ENCODE data around the gene DLD.

The DLD gene

DNA sequence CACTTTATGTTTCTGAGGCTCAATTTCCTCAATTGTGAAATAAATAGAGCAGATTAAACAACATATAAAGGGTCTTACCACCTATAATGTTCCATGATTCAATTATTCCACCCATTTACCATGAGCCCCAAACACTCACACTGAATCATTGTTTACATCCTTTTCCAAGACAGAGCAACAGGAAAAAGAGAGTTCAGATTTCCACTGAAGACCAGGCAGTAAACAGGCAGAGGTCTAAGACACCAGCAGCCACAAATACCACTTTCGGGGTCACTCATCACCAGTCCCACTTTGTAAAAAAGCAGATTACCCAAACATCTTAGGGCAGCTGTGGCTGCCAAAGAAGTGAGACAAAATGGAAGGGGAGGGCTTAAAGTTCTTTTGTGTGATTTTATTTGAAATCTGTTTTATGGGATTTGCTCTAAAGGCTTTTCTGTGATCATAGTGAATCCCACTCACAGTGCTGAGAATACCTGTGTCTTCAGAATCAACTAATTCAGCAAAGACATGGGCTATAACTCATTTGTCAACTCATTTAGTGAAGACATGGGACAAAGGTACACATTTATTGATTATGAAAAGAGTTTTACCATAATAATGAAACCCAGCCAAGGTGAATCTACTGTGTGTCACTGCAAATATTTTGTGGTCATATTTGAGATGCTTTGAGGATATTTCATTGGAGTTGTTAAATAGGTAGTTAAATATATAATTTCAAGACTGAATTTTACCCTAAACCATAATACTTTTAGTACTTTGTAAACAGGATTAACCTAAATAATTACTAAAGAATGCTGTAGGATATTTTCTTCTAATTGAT lies 24.8 kb upstream of the DLD start:
- H3K14ac ChIP-seq (ENCODE audit: low read length in 2 of 2), result no peak overlapping the region
- WGBS, result no CpG with 5 or more reads among the region's 1 CpG
- no peaks in the 10 kb centered on the region for H3K9me3 ChIP-seq (ENCODE audit: control insufficient read depth, low read length)
- H3K4me3 ChIP-seq (ENCODE audit: insufficient read depth in 1 of 2, low read depth in 1 of 2, low read length in 2 of 2), result no peak overlapping the region
- peaks cover 2% of the 10 kb centered on the region for H3K4me1 ChIP-seq (ENCODE audit: control insufficient read depth, insufficient read depth, low read depth, low read length)
- DNase-seq, result peak; percentile 22
- H2AFZ ChIP-seq (ENCODE audit: low read depth, low read length), result no peak overlapping the region
- H2AK5ac ChIP-seq (ENCODE audit: low read length, severe bottlenecking), result no peak overlapping the region
- H3K27me3 ChIP-seq (ENCODE audit: control insufficient read depth in 1 of 2, insufficient read depth in 1 of 2, low read length in 2 of 2), result peaks cover 4 to 6% of the 10 kb centered on the region in 2 experiments
- no peak overlapping the region for H3K9ac ChIP-seq (ENCODE audit: low read length)
- H2BK15ac ChIP-seq (ENCODE audit: low read depth, poor library complexity, severe bottlenecking), result no peak overlapping the region
- H2BK5ac ChIP-seq (ENCODE audit: low read depth, low read length, poor library complexity, severe bottlenecking), result no peak overlapping the region
- H3K36me3 ChIP-seq (ENCODE audit: control insufficient read depth in 1 of 2, insufficient read depth in 2 of 2, low read depth in 1 of 2, low read length in 2 of 2), result no peaks in the 10 kb centered on the region
- no peak overlapping the region for H3K18ac ChIP-seq (ENCODE audit: low read depth in 1 of 2, low read length in 2 of 2)
- no peaks in the 10 kb centered on the region for H3K79me1 ChIP-seq (replicated peaks; ENCODE audit: low read length, poor library complexity, severe bottlenecking)
- H3K4me2 ChIP-seq (ENCODE audit: low read length, poor library complexity, severe bottlenecking), result no peak overlapping the region
- no peak overlapping the region for H4K91ac ChIP-seq (ENCODE audit: low read length)
- H3K27ac ChIP-seq (ENCODE audit: low read length, poor library complexity, severe bottlenecking), result no peak overlapping the region
- no peak overlapping the region for H2BK120ac ChIP-seq (ENCODE audit: low read depth, low read length)
- no peak overlapping the region for H3K4ac ChIP-seq (ENCODE audit: low read depth in 1 of 2, low read length in 2 of 2)
- no peak overlapping the region for H3K23ac ChIP-seq (ENCODE audit: low read length in 2 of 2)
- H4K8ac ChIP-seq (ENCODE audit: low read length), result no peak overlapping the region
- H2BK12ac ChIP-seq (ENCODE audit: low read length in 2 of 2), result no peak overlapping the region

DNA sequence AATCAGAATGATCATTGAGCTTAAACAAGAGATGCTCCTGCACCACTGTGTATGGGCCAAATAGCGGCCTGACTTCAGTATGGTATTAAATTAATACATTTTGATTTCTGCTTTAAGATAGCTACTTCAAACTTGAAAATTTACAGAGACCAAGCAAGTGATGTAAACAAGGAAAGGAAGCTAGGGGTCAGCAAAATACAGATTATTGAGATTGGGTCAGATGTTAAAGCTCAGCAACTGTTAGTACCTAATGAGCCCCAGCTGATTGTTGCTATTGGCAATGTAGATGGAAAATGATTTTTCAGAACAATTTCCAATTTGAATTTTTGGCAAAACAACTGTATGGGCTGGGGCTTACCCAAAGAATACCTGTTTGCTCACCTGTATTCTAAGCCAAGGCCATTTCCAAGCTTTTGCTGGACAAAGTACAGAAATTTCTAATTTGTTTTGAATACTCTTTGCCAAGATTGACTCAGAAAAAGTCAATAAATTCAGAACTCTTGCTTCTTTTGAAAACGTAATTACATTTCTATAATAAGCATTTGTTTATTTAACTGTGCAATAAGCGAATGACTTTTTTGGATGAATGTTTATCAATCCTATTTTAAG lies 23.0 kb upstream of the DLD start:
- Histone ChIP-seq H2BK15ac (ENCODE audit: low read depth, poor library complexity, severe bottlenecking) (no peak overlapping the region), H3K9me3 (ENCODE audit: control insufficient read depth, low read length) (no peaks in the 10 kb centered on the region), H3K36me3 (ENCODE audit: control insufficient read depth in 1 of 2, insufficient read depth in 2 of 2, low read depth in 1 of 2, low read length in 2 of 2) (no peaks in the 10 kb centered on the region), H3K4me3 (ENCODE audit: insufficient read depth in 1 of 2, low read depth in 1 of 2, low read length in 2 of 2) (no peak overlapping the region), H3K9ac (ENCODE audit: low read length) (no peak overlapping the region), H3K4ac (ENCODE audit: low read depth in 1 of 2, low read length in 2 of 2) (no peak overlapping the region), H3K23ac (ENCODE audit: low read length in 2 of 2) (no peak overlapping the region), H2AFZ (ENCODE audit: low read depth, low read length) (no peak overlapping the region), H4K91ac (ENCODE audit: low read length) (no peak overlapping the region), H3K27me3 (ENCODE audit: control insufficient read depth in 1 of 2, insufficient read depth in 1 of 2, low read length in 2 of 2) (peaks cover 10 to 16% of the 10 kb centered on the region in 2 experiments), H2BK12ac (ENCODE audit: low read length in 2 of 2) (no peak overlapping the region), H4K8ac (ENCODE audit: low read length) (no peak overlapping the region), H2AK5ac (ENCODE audit: low read length, severe bottlenecking) (no peak overlapping the region), H2BK5ac (ENCODE audit: low read depth, low read length, poor library complexity, severe bottlenecking) (no peak overlapping the region), H3K4me2 (ENCODE audit: low read length, poor library complexity, severe bottlenecking) (no peak overlapping the region), H3K14ac (ENCODE audit: low read length in 2 of 2) (no peak overlapping the region), H3K18ac (ENCODE audit: low read depth in 1 of 2, low read length in 2 of 2) (no peak overlapping the region), H3K4me1 (ENCODE audit: control insufficient read depth, insufficient read depth, low read depth, low read length) (no peaks in the 10 kb centered on the region), H3K79me1 (replicated peaks; ENCODE audit: low read length, poor library complexity, severe bottlenecking) (no peaks in the 10 kb centered on the region), H3K27ac (ENCODE audit: low read length, poor library complexity, severe bottlenecking) (no peak overlapping the region), H2BK120ac (ENCODE audit: low read depth, low read length) (no peak overlapping the region)
- no CpG with 5 or more reads among the region's 3 CpGs for WGBS
- no peak for DNase-seq

DNA sequence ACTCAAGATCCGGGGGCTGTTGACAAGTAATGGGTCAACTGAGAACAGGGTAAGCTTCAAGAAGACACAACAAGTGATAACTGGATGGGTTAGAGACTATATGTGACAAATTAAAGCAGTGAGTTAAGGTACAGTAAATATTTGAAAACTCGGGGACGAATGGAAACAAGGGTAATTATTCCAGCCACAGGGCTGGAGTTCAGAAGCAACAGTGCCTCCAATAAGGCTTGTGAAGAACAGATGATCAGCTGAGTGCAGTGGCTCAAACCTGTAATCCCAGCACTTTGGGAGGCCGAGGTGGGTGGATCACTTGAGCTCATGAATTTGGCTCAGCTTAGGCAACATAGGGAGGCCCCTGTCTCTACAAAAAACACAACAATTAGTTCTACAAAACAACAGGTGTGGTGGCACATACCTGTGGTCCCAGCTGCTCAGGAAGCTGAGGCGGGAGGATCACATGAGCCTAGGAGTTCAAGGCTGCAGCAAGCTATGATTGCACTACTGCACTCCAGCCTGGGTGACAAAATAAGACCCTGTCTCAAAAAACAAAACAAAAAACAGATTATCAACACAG lies 20.5 kb upstream of the DLD start:
- DNase-seq, result no peak
- no peaks in the 10 kb centered on the region for H3K9me3 ChIP-seq (ENCODE audit: control insufficient read depth, low read length)
- H3K4me1 ChIP-seq (ENCODE audit: control insufficient read depth, insufficient read depth, low read depth, low read length), result no peaks in the 10 kb centered on the region
- H3K14ac ChIP-seq (ENCODE audit: low read length in 2 of 2), result no peak overlapping the region
- no peak overlapping the region for H3K23ac ChIP-seq (ENCODE audit: low read length in 2 of 2)
- H3K4me3 ChIP-seq (ENCODE audit: insufficient read depth in 1 of 2, low read depth in 1 of 2, low read length in 2 of 2), result no peak overlapping the region
- H3K79me1 ChIP-seq (replicated peaks; ENCODE audit: low read length, poor library complexity, severe bottlenecking), result no peaks in the 10 kb centered on the region
- H4K8ac ChIP-seq (ENCODE audit: low read length), result no peak overlapping the region
- H3K4me2 ChIP-seq (ENCODE audit: low read length, poor library complexity, severe bottlenecking), result no peak overlapping the region
- H2AK5ac ChIP-seq (ENCODE audit: low read length, severe bottlenecking), result no peak overlapping the region
- H4K91ac ChIP-seq (ENCODE audit: low read length), result no peak overlapping the region
- H2AFZ ChIP-seq (ENCODE audit: low read depth, low read length), result no peak overlapping the region
- no peak overlapping the region for H3K27ac ChIP-seq (ENCODE audit: low read length, poor library complexity, severe bottlenecking)
- H2BK120ac ChIP-seq (ENCODE audit: low read depth, low read length), result no peak overlapping the region
- H3K9ac ChIP-seq (ENCODE audit: low read length), result no peak overlapping the region
- H3K4ac ChIP-seq (ENCODE audit: low read depth in 1 of 2, low read length in 2 of 2), result no peak overlapping the region
- peaks cover 10 to 16% of the 10 kb centered on the region in 2 experiments for H3K27me3 ChIP-seq (ENCODE audit: control insufficient read depth in 1 of 2, insufficient read depth in 1 of 2, low read length in 2 of 2)
- no peak overlapping the region for H3K18ac ChIP-seq (ENCODE audit: low read depth in 1 of 2, low read length in 2 of 2)
- H3K36me3 ChIP-seq (ENCODE audit: control insufficient read depth in 1 of 2, insufficient read depth in 2 of 2, low read depth in 1 of 2, low read length in 2 of 2), result no peaks in the 10 kb centered on the region
- no peak overlapping the region for H2BK12ac ChIP-seq (ENCODE audit: low read length in 2 of 2)
- no peak overlapping the region for H2BK15ac ChIP-seq (ENCODE audit: low read depth, poor library complexity, severe bottlenecking)
- no peak overlapping the region for H2BK5ac ChIP-seq (ENCODE audit: low read depth, low read length, poor library complexity, severe bottlenecking)
- WGBS, result 82% methylated on average over 5 of the region's 5 CpGs

DNA sequence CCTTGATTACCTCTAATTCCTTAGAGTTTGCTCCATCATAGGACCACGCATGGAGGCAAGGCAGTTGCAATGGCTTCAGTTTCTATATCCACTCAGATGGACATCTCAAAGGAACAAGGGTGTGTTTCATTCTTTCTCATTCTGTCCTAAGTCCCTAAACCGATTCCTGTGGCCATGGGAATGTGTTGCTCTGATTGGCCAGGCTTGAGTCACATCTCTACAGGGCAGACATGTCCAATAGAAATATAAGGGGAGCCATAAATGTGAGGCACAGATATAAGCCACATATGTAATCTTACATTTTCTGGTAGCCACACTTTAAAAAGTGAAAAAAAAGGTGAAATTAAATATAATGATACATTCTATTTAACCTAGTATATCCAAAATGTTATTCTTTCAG lies 16.9 kb upstream of the DLD start:
- no peak overlapping the region for H2BK120ac ChIP-seq (ENCODE audit: low read depth, low read length)
- H4K8ac ChIP-seq (ENCODE audit: low read length), result no peak overlapping the region
- H2BK5ac ChIP-seq (ENCODE audit: low read depth, low read length, poor library complexity, severe bottlenecking), result no peak overlapping the region
- WGBS, result 60% methylated on average over 2 of the region's 2 CpGs
- H3K4me2 ChIP-seq (ENCODE audit: low read length, poor library complexity, severe bottlenecking), result no peak overlapping the region
- H3K14ac ChIP-seq (ENCODE audit: low read length in 2 of 2), result no peak overlapping the region
- H3K9me3 ChIP-seq (ENCODE audit: control insufficient read depth, low read length), result no peaks in the 10 kb centered on the region
- H3K4ac ChIP-seq (ENCODE audit: low read depth in 1 of 2, low read length in 2 of 2), result no peak overlapping the region
- H2BK15ac ChIP-seq (ENCODE audit: low read depth, poor library complexity, severe bottlenecking), result no peak overlapping the region
- H3K4me1 ChIP-seq (ENCODE audit: control insufficient read depth, insufficient read depth, low read depth, low read length), result no peaks in the 10 kb centered on the region
- no peak for DNase-seq
- peaks cover 14 to 16% of the 10 kb centered on the region in 2 experiments for H3K27me3 ChIP-seq (ENCODE audit: control insufficient read depth in 1 of 2, insufficient read depth in 1 of 2, low read length in 2 of 2)
- no peak overlapping the region for H3K4me3 ChIP-seq (ENCODE audit: insufficient read depth in 1 of 2, low read depth in 1 of 2, low read length in 2 of 2)
- no peak overlapping the region for H4K91ac ChIP-seq (ENCODE audit: low read length)
- no peak overlapping the region for H3K23ac ChIP-seq (ENCODE audit: low read length in 2 of 2)
- H2AK5ac ChIP-seq (ENCODE audit: low read length, severe bottlenecking), result no peak overlapping the region
- no peaks in the 10 kb centered on the region for H3K36me3 ChIP-seq (ENCODE audit: control insufficient read depth in 1 of 2, insufficient read depth in 2 of 2, low read depth in 1 of 2, low read length in 2 of 2)
- H3K18ac ChIP-seq (ENCODE audit: low read depth in 1 of 2, low read length in 2 of 2), result no peak overlapping the region
- H3K79me1 ChIP-seq (replicated peaks; ENCODE audit: low read length, poor library complexity, severe bottlenecking), result no peaks in the 10 kb centered on the region
- H2AFZ ChIP-seq (ENCODE audit: low read depth, low read length), result no peak overlapping the region
- H3K9ac ChIP-seq (ENCODE audit: low read length), result peak overlapping the region; percentile 40
- no peak overlapping the region for H3K27ac ChIP-seq (ENCODE audit: low read length, poor library complexity, severe bottlenecking)
- no peak overlapping the region for H2BK12ac ChIP-seq (ENCODE audit: low read length in 2 of 2)

Data from mesenchymal stem cell (in vitro differentiated cells and primary cell).